Thyroid gland (tissue), 4 donors: Measurements from ENCODE around the gene MYBBP1A.

ENCODE experiments used
- CTCF ChIP-seq, 6 experiments: fragments of 200-600 bp in 3 of 6; fragments of 450-650 bp in 3 of 6; sonication (generic) in 3 of 6; IDR thresholded peaks; one replicate each; pipeline ENCODE4 v1.5.1; 2016 to 2019; ENCODE audit warnings: antibody characterized with exemption in 6 of 6, mild to moderate bottlenecking in 2 of 6, inconsistent platforms in 1 of 6, moderate library complexity in 1 of 6
- POLR2A ChIP-seq, 2 donors: fragments of 450-650 bp; IDR thresholded peaks; one replicate each; pipeline ENCODE4 v1.6.1; 2017; ENCODE audit warnings: antibody characterized with exemption in 2 of 2, mild to moderate bottlenecking in 2 of 2, moderate library complexity in 1 of 2

GRCh38 chr17:4501295-4501949 lies 53.8 kb downstream of the MYBBP1A start:
- no peak for TF ChIP-seq CTCF (IDR thresholded peaks at IDR 0.05)
- TF ChIP-seq POLR2A (IDR thresholded peaks at IDR 0.05) = no peak
